ENCODE results near the gene MAGI3. TPM values are rescaled to one million over a fixed set of nuclear protein-coding genes. Genes with fewer than 3 reads are reported as not detected.

The MAGI3 gene
- total and polyA plus RNA-seq, 2 donors (not counting 1 experiment from before 2014, with no cell fraction given): 0.30 to 0.67 TPM

DNA sequence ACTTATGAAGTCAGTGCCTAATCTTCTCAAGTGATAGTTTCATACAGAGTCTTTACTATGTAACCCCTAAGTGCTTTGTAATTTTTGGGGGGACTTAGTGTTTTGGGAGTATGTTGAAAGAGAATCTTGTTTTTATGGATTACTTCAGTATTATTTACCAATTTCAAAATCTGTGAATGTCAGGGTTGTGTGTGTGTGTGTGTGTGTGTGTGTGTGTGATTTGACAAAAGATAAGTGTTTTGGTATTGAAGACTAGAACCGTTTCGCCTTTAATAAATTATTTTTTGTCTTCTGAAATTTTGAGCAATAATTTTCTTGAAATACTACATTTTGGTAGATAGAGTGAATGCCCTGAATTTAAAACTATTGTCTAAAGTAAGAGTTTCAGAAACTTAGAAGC is 5.8 kb downstream of the MAGI3 start:
- H3K4me1 Mint-ChIP-seq: peaks cover 8% of the 10 kb centered on the region
- no peaks in the 10 kb centered on the region for H3K9me3 ChIP-seq (ENCODE audit: control extremely low read depth in 1 of 3, control insufficient read depth in 2 of 3, insufficient read depth in 1 of 3, low read length in 2 of 3)
- POLR2A ChIA-PET: no interaction called here
- H3K4me2 ChIP-seq (replicated peaks; ENCODE audit: low read depth, low read length, poor library complexity, severe bottlenecking): no peak overlapping the region
- TF ChIP-seq EZH2 (IDR thresholded peaks at IDR 0.05; ENCODE audit: borderline replicate concordance, insufficient read depth, low read depth, low read length, poor library complexity, severe bottlenecking) (no peak), CTCF (IDR thresholded peaks at IDR 0.05) (no peak)
- H3K27ac Mint-ChIP-seq: no peak overlapping the region
- H3K4me3 ChIP-seq (ENCODE audit: control extremely low read depth in 1 of 5, extremely low read depth in 1 of 5, insufficient read depth in 1 of 5, low read depth in 2 of 5, low read length in 4 of 5): no peak overlapping the region
- ATAC-seq (ENCODE audit: low read depth) (no peak), DNase-seq (no peak)
- H3K27ac ChIP-seq (ENCODE audit: low read length in 2 of 2): no peak overlapping the region
- H3K36me3 ChIP-seq (replicated peaks in 1 of 2; ENCODE audit: control extremely low read depth in 1 of 2, control insufficient read depth in 1 of 2, extremely low read depth in 1 of 2, insufficient read depth in 2 of 2, low read length in 1 of 2): no peaks in the 10 kb centered on the region
- no peak overlapping the region for H2AFZ ChIP-seq (ENCODE audit: insufficient read depth, low read depth, low read length, poor library complexity, severe bottlenecking)
- no peak overlapping the region for H3K4me3 Mint-ChIP-seq
- peaks cover 7 to 10% of the 10 kb centered on the region in 2 donors for H3K4me1 ChIP-seq (ENCODE audit: control insufficient read depth in 2 of 2, insufficient read depth in 2 of 2, low read length in 2 of 2)
- no peak overlapping the region for H3K9ac ChIP-seq (ENCODE audit: low read length)
- no peaks in the 10 kb centered on the region for H4K20me1 ChIP-seq (ENCODE audit: control insufficient read depth, insufficient read depth, low read length, poor library complexity, severe bottlenecking)
- peaks cover 56% of the 10 kb centered on the region for H3K27me3 Mint-ChIP-seq
- WGBS (ENCODE audit: insufficient coverage): no CpG with 5 or more reads among the region's 2 CpGs
- intact Hi-C loops (cut with micrococcal nuclease): loop anchor here (10.0 kb wide), 1 partner anchor 1001 kb away; the partner anchor contains the start of gene CTTNBP2NL
- H3K27me3 ChIP-seq (replicated peaks in 1 of 4; ENCODE audit: control extremely low read depth in 1 of 4, control insufficient read depth in 3 of 4, insufficient read depth in 4 of 4, low read length in 3 of 4): peaks cover 0 to 53% (median 13%) of the 10 kb centered on the region in 4 experiments
- H3K79me2 ChIP-seq (ENCODE audit: control insufficient read depth, insufficient read depth, low read length): no peaks in the 10 kb centered on the region
- CTCF ChIA-PET: no interaction called here
- H3K9me3 Mint-ChIP-seq (ENCODE audit: insufficient read depth): no peaks in the 10 kb centered on the region

DNA sequence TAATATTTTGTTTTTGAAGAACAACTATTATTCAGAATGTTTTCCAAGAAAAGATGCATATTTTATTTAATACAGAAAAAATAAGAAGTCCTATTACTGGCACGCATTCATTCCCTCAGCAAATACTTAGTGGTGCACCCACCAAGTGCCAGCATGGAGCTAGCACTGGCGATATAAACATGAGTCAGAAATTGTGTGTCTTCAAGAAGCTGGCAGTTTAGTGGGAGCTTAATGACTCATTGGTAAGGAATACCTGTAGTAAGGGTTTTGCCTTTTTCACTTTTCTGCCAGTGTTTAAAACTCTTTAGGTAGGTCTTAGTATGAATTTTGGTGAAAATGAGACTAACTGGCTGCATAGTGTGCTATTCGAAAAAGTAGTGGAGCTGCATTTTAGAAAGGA is 6.3 kb downstream of the MAGI3 start:
- H3K27ac Mint-ChIP-seq: no peak overlapping the region
- Histone ChIP-seq H3K9me3 (ENCODE audit: control extremely low read depth in 1 of 3, control insufficient read depth in 2 of 3, insufficient read depth in 1 of 3, low read length in 2 of 3) (no peaks in the 10 kb centered on the region), H3K27ac (ENCODE audit: low read length in 2 of 2) (no peak overlapping the region), H3K79me2 (ENCODE audit: control insufficient read depth, insufficient read depth, low read length) (no peaks in the 10 kb centered on the region), H3K4me2 (replicated peaks; ENCODE audit: low read depth, low read length, poor library complexity, severe bottlenecking) (no peak overlapping the region), H3K36me3 (replicated peaks in 1 of 2; ENCODE audit: control extremely low read depth in 1 of 2, control insufficient read depth in 1 of 2, extremely low read depth in 1 of 2, insufficient read depth in 2 of 2, low read length in 1 of 2) (no peaks in the 10 kb centered on the region), H3K27me3 (replicated peaks in 1 of 4; ENCODE audit: control extremely low read depth in 1 of 4, control insufficient read depth in 3 of 4, insufficient read depth in 4 of 4, low read length in 3 of 4) (peaks cover 0 to 53% (median 8%) of the 10 kb centered on the region in 4 experiments), H3K4me3 (ENCODE audit: control extremely low read depth in 1 of 5, extremely low read depth in 1 of 5, insufficient read depth in 1 of 5, low read depth in 2 of 5, low read length in 4 of 5) (no peak overlapping the region), H2AFZ (ENCODE audit: insufficient read depth, low read depth, low read length, poor library complexity, severe bottlenecking) (no peak overlapping the region), H3K4me1 (ENCODE audit: control insufficient read depth in 2 of 2, insufficient read depth in 2 of 2, low read length in 2 of 2) (peaks cover 2 to 5% of the 10 kb centered on the region in 2 donors), H4K20me1 (ENCODE audit: control insufficient read depth, insufficient read depth, low read length, poor library complexity, severe bottlenecking) (no peaks in the 10 kb centered on the region), H3K9ac (ENCODE audit: low read length) (no peak overlapping the region)
- peaks cover 3% of the 10 kb centered on the region for H3K4me1 Mint-ChIP-seq
- H3K4me3 Mint-ChIP-seq: no peak overlapping the region
- ATAC-seq (ENCODE audit: low read depth) (no peak), DNase-seq (no peak)
- peaks cover 51% of the 10 kb centered on the region for H3K27me3 Mint-ChIP-seq
- ChIA-PET CTCF (no interaction called here), POLR2A (no interaction called here)
- intact Hi-C loops (cut with micrococcal nuclease): loop anchor here (10.0 kb wide), 1 partner anchor 1002 kb away; the partner anchor contains the start of gene CTTNBP2NL
- TF ChIP-seq EZH2 (IDR thresholded peaks at IDR 0.05; ENCODE audit: borderline replicate concordance, insufficient read depth, low read depth, low read length, poor library complexity, severe bottlenecking) (no peak), CTCF (IDR thresholded peaks at IDR 0.05) (no peak)
- H3K9me3 Mint-ChIP-seq (ENCODE audit: insufficient read depth): no peaks in the 10 kb centered on the region
- WGBS (ENCODE audit: insufficient coverage): 100% methylated on average over 1 of the region's 3 CpGs

Measured in B cell (primary cell).